Activated T-helper 17 cell treated with anti-CD3 and anti-CD28 coated beads, Interleukin-2, amount 50 U/mL, for 72 hours (primary cell): Measurements from ENCODE around the gene RNF2. TPM values are rescaled to one million over a fixed set of nuclear protein-coding genes. Genes with fewer than 3 reads are reported as not detected.
A peak's percentile ranks its signal among the peaks of the same experiment; 100 is the strongest.

Experiments used
- ATAC-seq: fragments of 150-1000 bp; cut with Tn5 transposase; replicated peaks from 2 replicates; pipeline ENCODE4 v1.10.0; 2021; ENCODE audit warnings: mild to moderate bottlenecking, moderate library complexity
- H3K27ac Mint-ChIP-seq: one replicate; pipeline ENCODE4 v1.8.0; 2022; ENCODE audit warnings: mixed read lengths
- H3K27me3 Mint-ChIP-seq: one replicate; pipeline ENCODE4 v1.8.0; 2022; ENCODE audit warnings: mixed read lengths
- H3K36me3 Mint-ChIP-seq: one replicate; pipeline ENCODE4 v1.8.0; 2022; ENCODE audit warnings: low read depth, mild to moderate bottlenecking, mixed read lengths
- H3K4me1 Mint-ChIP-seq: one replicate; pipeline ENCODE4 v1.8.0; 2022; ENCODE audit warnings: mixed read lengths
- H3K4me3 Mint-ChIP-seq: one replicate; pipeline ENCODE4 v1.8.0; 2022; ENCODE audit warnings: mild to moderate bottlenecking, mixed read lengths
- H3K9me3 Mint-ChIP-seq: one replicate; pipeline ENCODE4 v1.8.0; 2022; ENCODE audit warnings: mixed read lengths
- total RNA-seq, 2 donors: library from RNA; stranded (reverse); gene quantifications; one replicate each; pipeline ENCODE4 v1.2.3, GENCODE V29; 2022

The RNF2 gene
- total RNA-seq, 2 donors from 2014 or later = 12.8 to 21.5 TPM

DNA sequence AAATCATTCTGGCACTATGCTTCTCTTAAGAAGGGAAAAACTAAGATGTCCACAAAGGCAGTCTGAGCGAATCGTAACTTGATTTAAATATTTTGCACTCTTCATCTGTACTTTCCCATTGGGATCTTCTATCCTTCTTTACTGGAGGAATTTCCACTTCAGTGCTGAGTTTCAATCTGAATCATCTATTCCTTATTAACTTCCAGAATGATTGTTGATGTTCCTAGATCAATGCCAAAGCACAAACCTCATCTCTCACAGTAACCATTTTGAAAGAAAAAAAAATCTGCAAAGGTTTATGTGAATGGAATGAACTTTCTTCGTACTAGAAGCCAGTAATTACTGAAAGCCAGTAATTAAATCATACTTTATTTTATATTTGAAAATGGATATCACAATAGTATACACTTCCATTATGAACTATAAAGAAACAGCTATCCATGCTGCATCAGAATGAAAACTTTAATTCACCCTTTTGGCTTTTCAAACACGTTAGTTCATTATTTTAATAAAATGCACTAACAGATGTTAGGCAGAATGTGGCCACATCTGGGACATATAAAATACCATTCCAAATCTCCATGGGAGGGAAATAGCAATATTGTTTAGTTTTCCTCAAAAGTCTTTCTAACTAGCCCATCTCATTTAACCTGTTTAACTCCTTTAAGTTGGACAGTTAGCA is 5.5 kb upstream of the RNF2 start:
- H3K36me3 Mint-ChIP-seq = no peaks in the 10 kb centered on the region
- no peaks in the 10 kb centered on the region for H3K27me3 Mint-ChIP-seq
- no peak overlapping the region for H3K27ac Mint-ChIP-seq
- no peak overlapping the region for H3K4me3 Mint-ChIP-seq
- no peaks in the 10 kb centered on the region for H3K9me3 Mint-ChIP-seq
- ATAC-seq = no peak
- H3K4me1 Mint-ChIP-seq = peaks cover 8% of the 10 kb centered on the region

DNA sequence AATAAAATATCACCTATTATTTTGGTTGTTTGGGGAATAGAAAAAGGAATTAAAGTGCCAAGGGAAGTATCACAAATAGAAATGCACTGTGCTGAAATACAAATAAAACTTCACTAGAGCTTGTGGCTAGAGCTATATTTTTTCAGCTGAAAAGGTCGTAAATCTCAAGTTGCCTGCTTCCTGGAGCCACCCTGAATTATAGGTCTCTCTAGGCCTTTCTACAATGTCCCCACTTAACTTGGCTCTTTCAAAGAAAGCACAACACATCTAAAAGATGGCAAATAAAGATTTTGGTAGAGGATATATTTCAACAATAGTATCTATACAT is 5.0 kb upstream of the RNF2 start:
- Mint-ChIP-seq H3K9me3 (no peaks in the 10 kb centered on the region), H3K27ac (no peak overlapping the region), H3K4me1 (peaks cover 9% of the 10 kb centered on the region), H3K4me3 (no peak overlapping the region), H3K27me3 (no peaks in the 10 kb centered on the region), H3K36me3 (no peaks in the 10 kb centered on the region)
- ATAC-seq = no peak

DNA sequence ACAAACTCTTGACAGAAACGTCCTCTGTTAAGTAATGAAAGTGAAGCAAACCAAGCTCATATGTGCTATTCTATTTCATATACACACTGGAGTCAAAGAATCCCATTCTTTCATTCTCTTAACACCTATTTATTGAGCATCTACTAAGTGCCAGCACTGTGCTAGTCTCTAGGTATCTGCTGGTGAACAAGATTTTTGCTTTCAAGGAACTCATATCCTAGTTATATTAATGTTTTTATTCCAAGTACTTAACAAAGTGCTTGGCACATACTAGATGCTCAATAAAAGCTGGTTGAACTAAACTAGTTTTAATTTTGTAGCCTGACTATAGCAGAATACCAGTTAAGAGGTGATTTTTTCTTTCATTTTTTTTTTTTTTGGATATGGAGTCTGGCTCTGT is 3.6 kb upstream of the RNF2 start:
- no peak for ATAC-seq
- H3K27ac Mint-ChIP-seq = no peak overlapping the region
- no peak overlapping the region for H3K4me3 Mint-ChIP-seq
- H3K9me3 Mint-ChIP-seq = no peaks in the 10 kb centered on the region
- H3K36me3 Mint-ChIP-seq = no peaks in the 10 kb centered on the region
- H3K4me1 Mint-ChIP-seq = peaks cover 16% of the 10 kb centered on the region
- no peaks in the 10 kb centered on the region for H3K27me3 Mint-ChIP-seq

DNA sequence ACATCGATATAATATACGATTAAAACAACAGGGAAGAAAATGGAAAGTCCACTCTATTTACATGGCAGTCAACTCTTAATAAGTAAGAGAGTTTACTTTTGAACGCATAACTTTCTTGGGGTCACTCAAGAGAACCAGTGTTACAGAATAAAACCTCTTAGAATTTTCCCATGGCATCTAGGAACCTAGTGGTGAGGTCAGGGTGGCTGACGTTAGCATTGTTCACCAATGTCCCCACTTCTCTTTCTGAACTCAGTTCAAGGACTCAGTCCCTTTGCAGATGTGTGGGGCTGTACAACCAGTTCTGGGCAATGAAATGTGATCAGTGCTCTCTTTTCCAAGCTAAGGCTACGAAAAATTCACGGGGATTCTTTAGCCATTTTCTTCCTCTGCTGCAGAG is 2.6 kb upstream of the RNF2 start:
- Mint-ChIP-seq H3K27me3 (no peaks in the 10 kb centered on the region), H3K4me3 (no peak overlapping the region), H3K36me3 (no peaks in the 10 kb centered on the region), H3K4me1 (peaks cover 21% of the 10 kb centered on the region), H3K9me3 (no peaks in the 10 kb centered on the region), H3K27ac (no peak overlapping the region)
- ATAC-seq = no peak

GRCh38 chr1:185044387-185044786 is 971 bp upstream of the RNF2 start:
- no peaks in the 10 kb centered on the region for H3K27me3 Mint-ChIP-seq
- H3K36me3 Mint-ChIP-seq = no peaks in the 10 kb centered on the region
- H3K9me3 Mint-ChIP-seq = no peaks in the 10 kb centered on the region
- H3K4me1 Mint-ChIP-seq = peaks cover 21% of the 10 kb centered on the region
- H3K27ac Mint-ChIP-seq = peak overlapping the region; percentile 66
- peak overlapping the region; percentile 99 for H3K4me3 Mint-ChIP-seq
- no peak for ATAC-seq

DNA sequence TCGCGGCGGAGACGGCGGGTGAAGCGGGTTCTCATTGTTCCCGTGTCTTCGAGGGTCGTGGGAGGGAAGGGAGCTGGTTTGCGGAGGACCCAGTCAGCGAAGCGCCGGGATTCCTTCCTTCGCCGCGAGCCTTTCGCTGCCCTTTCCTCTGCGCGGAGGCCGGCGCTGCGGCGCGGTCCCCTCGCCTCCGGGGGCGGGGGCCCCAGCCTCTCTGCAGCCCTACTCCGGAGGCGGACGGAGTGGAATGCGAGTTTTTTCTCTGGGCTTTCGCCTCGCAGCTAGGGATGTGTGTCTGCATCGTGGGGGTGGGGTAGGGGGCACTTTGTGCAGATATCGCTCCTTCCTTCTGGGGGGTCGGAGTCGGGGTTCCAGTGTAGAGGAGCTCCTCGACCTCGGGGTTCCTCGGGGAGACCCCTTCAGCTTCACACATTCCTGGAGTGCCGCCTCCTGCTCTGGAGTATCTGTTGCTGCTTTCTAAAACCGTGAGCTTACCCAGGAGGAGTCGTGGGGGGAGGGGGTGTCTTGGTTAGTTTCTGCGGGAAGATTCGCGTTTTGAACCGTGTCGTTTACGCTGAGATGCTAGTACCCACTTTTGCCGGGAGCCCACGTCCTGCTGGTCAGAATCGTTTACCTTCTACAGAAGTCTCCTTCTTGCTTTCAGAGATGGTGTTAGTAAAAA is 595 bp downstream of the RNF2 start:
- Mint-ChIP-seq H3K27ac (peak overlapping the region; percentile 93), H3K9me3 (no peaks in the 10 kb centered on the region), H3K27me3 (no peaks in the 10 kb centered on the region), H3K4me1 (peaks cover 24% of the 10 kb centered on the region), H3K36me3 (no peaks in the 10 kb centered on the region), H3K4me3 (peak overlapping the region; percentile 99)
- ATAC-seq = peak; percentile 70

DNA sequence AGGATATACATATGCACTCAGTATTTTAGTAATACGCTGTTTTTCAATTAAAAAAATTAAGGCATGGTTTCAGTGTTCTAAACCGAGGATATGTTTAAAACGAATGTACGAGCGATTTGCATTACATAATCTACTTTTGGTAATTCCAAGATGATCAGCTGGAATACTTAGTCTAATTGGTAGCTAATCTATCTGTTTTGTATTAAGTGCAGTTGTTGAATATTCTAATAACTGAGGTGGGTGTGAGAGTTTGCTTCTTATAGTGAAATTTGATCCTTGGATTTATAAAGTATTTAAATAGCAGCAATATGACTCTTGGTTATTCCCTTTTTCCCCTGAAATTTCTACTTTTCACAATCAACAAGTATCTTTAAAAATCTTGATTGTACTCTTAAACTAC is 1.3 kb downstream of the RNF2 start:
- peaks cover 27% of the 10 kb centered on the region for H3K4me1 Mint-ChIP-seq
- H3K4me3 Mint-ChIP-seq = peak overlapping the region; percentile 99
- H3K27me3 Mint-ChIP-seq = no peaks in the 10 kb centered on the region
- no peaks in the 10 kb centered on the region for H3K36me3 Mint-ChIP-seq
- peak overlapping the region; percentile 93 for H3K27ac Mint-ChIP-seq
- no peak for ATAC-seq
- no peaks in the 10 kb centered on the region for H3K9me3 Mint-ChIP-seq

GRCh38 chr1:185049670-185050069 is 4.3 kb downstream of the RNF2 start:
- peaks cover 22% of the 10 kb centered on the region for H3K4me1 Mint-ChIP-seq
- H3K4me3 Mint-ChIP-seq = no peak overlapping the region
- no peak overlapping the region for H3K27ac Mint-ChIP-seq
- no peaks in the 10 kb centered on the region for H3K9me3 Mint-ChIP-seq
- no peak for ATAC-seq
- H3K27me3 Mint-ChIP-seq = no peaks in the 10 kb centered on the region
- H3K36me3 Mint-ChIP-seq = no peaks in the 10 kb centered on the region

DNA sequence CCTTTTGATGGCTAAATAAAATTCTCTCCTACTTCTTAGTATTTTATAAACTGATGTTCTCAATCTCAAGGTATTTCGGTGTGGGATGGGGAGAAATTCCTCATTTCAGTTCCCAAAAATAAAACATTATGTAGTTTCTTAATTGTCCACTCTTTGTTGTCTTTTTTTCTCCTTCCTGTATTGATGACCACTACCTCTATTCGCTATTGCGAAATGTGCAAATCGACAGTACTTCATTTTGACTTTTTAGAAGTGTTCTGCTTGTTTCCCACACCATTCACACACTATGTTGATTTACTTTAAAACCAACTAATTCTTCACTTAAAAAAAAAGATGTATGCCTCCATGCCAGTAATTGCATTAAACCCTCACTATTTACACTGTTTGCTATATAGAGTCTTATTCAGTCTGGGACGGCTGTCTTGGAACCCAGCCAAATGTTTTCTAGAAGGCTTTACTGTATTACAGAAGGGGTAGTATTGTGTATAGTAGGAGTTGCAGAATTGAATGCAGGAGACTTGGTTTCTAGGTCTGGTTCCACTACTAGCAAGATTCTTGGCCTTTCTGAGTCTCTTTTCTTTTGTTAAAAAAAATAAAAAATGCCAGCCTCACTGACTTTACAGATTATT is 5.6 kb downstream of the RNF2 start:
- Mint-ChIP-seq H3K27me3 (no peaks in the 10 kb centered on the region), H3K4me3 (no peak overlapping the region), H3K36me3 (no peaks in the 10 kb centered on the region), H3K4me1 (peaks cover 18% of the 10 kb centered on the region), H3K9me3 (no peaks in the 10 kb centered on the region), H3K27ac (no peak overlapping the region)
- no peak for ATAC-seq

DNA sequence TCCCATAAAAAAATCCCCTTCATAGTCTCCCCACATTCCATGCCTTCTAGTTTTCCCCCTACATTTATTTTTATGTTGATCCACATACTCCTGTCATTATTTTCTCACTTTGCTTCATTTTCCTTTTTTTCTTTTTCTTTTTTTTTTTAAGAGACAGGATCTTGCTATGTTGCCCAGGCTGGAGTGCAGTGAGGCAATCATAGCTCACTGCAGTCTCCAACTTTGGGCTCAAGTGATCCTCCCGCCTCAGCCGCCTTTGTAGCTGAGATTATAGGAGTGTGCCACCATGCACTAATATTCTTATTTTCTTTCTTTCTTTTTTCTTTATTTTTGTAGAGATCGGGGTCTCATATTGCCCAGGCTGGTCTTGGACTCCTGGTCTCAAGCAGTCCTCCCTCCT is 7.8 kb downstream of the RNF2 start:
- Mint-ChIP-seq H3K4me3 (no peak overlapping the region), H3K4me1 (peaks cover 9% of the 10 kb centered on the region), H3K27ac (no peak overlapping the region), H3K36me3 (no peaks in the 10 kb centered on the region), H3K27me3 (no peaks in the 10 kb centered on the region), H3K9me3 (no peaks in the 10 kb centered on the region)
- no peak for ATAC-seq

DNA sequence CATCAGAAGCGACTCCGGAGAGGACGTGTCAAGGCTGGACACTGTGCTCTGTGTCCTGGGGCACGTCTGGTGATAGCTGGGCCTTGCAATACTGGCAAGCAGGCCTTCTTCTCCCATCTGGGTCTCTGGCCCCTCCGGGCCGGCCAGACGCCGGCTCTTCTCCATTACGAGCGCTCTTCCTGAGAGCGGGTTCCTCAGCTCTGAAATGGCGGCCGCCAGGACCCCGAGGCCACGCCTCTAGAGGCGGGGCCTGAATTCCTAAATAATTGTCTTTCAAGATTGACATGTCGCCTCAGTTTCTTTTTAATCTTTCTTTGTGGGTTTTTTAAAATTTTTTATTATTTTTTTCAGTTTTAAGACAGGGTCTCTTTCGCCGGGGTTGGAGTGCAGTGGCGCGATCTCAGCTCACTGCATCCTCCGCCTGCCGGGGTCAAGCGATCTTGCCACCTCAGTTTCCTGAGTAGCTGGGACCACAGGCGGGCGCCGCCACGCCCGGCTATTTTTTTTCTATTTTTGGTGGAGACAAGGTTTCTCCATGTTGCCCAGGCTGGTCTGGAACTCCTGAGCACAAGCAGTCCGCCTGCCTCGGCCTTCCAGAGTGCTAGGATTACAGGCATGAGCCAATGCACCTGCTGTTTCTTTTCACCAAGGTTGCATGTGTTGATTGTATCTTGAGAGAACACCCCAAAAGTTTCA is 9.2 kb downstream of the RNF2 start:
- ATAC-seq = no peak
- Mint-ChIP-seq H3K4me1 (peaks cover 11% of the 10 kb centered on the region), H3K27ac (no peak overlapping the region), H3K4me3 (no peak overlapping the region), H3K27me3 (no peaks in the 10 kb centered on the region), H3K36me3 (no peaks in the 10 kb centered on the region), H3K9me3 (no peaks in the 10 kb centered on the region)

- H3K4me3 Mint-ChIP-seq = no peak overlapping the region
These were observed 12.8 kb downstream of the RNF2 start for GRCh38 chr1:185058110-185058509.

GRCh38 chr1:185058876-185059275 is 13.5 kb downstream of the RNF2 start:
- H3K27ac Mint-ChIP-seq = no peak overlapping the region
- no peak overlapping the region for H3K4me3 Mint-ChIP-seq
- H3K27me3 Mint-ChIP-seq = no peaks in the 10 kb centered on the region
- no peaks in the 10 kb centered on the region for H3K36me3 Mint-ChIP-seq
- peaks cover 31% of the 10 kb centered on the region for H3K4me1 Mint-ChIP-seq
- no peak for ATAC-seq
- H3K9me3 Mint-ChIP-seq = peaks cover 4% of the 10 kb centered on the region

More at GRCh38 chr1:185058110-185058509, 12.8 kb downstream of the RNF2 start:
- Mint-ChIP-seq H3K36me3 (no peaks in the 10 kb centered on the region), H3K4me1 (peaks cover 23% of the 10 kb centered on the region), H3K27ac (no peak overlapping the region), H3K9me3 (peaks cover 4% of the 10 kb centered on the region), H3K27me3 (no peaks in the 10 kb centered on the region)
- no peak for ATAC-seq

- Mint-ChIP-seq H3K4me1 (peaks cover 33% of the 10 kb centered on the region), H3K4me3 (no peak overlapping the region), H3K27me3 (no peaks in the 10 kb centered on the region), H3K36me3 (no peaks in the 10 kb centered on the region), H3K9me3 (peaks cover 4% of the 10 kb centered on the region), H3K27ac (peak overlapping the region; percentile 31)
- peak; percentile 50 for ATAC-seq
These were observed 14.7 kb downstream of the RNF2 start for GRCh38 chr1:185059950-185060571.
